ENCODE results near the gene PMS2. TPM values are rescaled to one million over a fixed set of nuclear protein-coding genes. Genes with fewer than 3 reads are reported as not detected.

Gene PMS2
- total and polyA plus RNA-seq, 9 of the 15 experiments (the other 6 are each of a cell fraction or from before 2014, with no cell fraction given), result 4.9 to 27.6 (median 16.5) TPM

GRCh38 chr7:6008668-6009611 lies at the start of gene PMS2, which contains the start of gene AIMP2 (continued):
- TF ChIP-seq ATF4 (CRISPR knock-in tag; IDR thresholded peaks at IDR 0.05) (peak; percentile 69), ZNF143 (CRISPR knock-in tag; IDR thresholded peaks at IDR 0.05) (0 out of 2 replicates have a peak, but pooled peaks have one; percentile 47), GTF2F1 (IDR thresholded peaks at IDR 0.05; ENCODE audit: low read depth, low read length) (0 out of 2 replicates have a peak, but pooled peaks have one; percentile 33), ZNF449 (CRISPR knock-in tag; IDR thresholded peaks at IDR 0.05) (peak; percentile 72), CBFA2T3 (IDR thresholded peaks at IDR 0.05) (no peak), ZNF766 (CRISPR knock-in tag; conservative IDR thresholded peaks at IDR 0.05) (no peak), ZBTB7A (IDR thresholded peaks at IDR 0.05; ENCODE audit: borderline replicate concordance, control insufficient read depth, low read depth, low read length) (peak; percentile 76; the same call in 1 of the 2 replicates), MGA (IDR thresholded peaks at IDR 0.05) (peak; percentile 100), IRF9 (tag; IDR thresholded peaks at IDR 0.05) (no peak)
